Activated CD8-positive, alpha-beta memory T cell treated with anti-CD3 and anti-CD28 coated beads, Interleukin-2, amount 50 U/mL, for 4 hours (primary cell): ENCODE data around the gene ESYT2.

ENCODE experiments used
- DNase-seq: peaks from one replicate; pipeline ENCODE4 v3.0.0-alpha.2; 2020

The ESYT2 gene

DNA sequence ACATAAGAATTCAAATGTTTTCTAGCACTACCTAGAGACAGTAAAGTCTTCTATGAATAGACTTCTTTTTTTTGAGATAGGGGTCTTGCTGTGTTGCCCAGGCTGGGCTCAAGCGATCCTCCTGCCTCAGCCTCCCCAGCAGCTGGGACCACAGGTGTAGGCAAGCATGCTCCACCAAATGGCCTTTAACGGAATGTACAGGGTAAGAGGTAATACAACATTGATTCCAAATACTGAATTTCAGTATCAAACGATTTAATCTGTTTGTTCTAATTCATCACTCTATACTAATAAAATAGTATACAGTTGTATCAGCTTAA lies 68.9 kb downstream of the ESYT2 start:
- DNase-seq, result no peak

DNA sequence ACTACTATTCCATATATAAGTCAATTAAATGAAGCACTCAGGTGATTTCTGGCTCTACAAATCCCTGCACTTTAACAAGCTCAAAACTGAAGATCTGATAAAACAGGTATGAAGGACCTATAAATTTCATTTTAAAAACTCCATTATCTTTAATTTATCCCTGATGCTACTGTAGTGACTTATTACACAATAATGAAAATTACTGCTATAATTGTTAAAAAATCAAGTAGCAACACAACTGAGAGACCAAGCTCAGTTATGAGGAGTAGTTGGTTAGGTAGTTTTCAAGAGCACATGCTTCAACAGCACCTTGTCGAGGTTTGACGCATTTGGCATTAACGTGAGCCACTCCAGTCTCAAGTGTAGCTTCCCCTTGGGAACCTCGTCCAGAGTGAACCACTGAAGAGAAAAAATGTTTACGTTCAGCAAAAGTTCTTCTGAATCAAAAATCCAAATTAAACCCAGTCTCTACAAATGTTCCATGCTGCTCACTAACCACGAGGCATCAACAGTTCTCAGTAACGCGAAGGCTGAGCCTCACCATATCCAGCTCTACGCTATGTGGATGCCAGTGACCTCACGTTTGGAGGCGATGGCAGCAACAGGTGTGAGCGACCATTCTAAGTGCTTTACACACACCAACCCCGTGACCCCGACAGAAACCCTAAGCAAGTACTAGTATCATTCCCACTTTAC lies 69.4 kb downstream of the ESYT2 start:
- DNase-seq, result no peak

DNA sequence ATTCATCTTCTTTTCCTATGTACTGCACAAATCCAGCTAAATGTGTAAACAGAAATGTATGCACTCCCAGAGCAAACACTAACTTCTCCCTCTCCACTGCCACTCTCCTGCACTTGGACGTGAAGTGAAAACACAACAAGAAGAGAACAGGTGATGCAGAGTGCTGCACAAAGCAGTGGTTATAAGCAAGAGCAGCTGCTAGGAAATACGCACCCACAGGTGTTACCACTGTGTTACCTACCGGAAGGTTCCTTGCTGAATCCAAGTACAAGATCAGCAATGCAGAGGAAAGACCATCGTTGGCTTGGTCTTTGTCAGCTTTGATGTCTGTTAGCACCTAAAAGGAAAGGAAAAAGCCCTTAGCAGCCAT lies 70.1 kb downstream of the ESYT2 start:
- DNase-seq, result no peak

DNA sequence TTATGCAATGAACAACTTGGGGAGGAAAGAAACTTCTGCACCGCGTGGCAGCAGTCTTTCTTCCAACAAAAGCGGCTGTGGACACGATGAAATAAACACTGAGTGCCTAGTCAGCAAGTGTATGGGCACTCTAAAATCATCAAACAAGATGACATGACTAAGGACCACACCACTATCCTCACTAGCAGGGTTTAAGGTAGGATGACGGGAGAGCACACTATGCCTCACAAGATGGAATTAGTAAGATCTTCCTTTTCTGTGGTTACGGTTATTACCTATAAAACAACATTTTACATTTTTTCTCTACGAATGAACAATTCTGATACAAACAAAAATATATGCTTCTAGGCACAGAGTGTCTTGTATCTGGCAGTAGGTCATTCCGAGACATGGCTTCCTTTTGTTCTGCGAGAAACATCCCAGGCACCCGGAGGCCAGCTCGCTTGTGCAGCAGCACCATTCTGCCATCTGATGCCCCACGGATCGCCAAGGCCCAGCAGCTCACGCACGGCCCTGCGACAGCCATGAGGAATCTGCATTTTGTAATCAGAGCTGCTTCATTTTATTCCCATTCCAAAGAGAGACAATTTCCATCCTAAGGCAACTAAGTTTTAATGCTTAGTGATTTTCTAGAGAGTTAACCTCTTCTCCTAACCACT lies 70.6 kb downstream of the ESYT2 start:
- no peak for DNase-seq

DNA sequence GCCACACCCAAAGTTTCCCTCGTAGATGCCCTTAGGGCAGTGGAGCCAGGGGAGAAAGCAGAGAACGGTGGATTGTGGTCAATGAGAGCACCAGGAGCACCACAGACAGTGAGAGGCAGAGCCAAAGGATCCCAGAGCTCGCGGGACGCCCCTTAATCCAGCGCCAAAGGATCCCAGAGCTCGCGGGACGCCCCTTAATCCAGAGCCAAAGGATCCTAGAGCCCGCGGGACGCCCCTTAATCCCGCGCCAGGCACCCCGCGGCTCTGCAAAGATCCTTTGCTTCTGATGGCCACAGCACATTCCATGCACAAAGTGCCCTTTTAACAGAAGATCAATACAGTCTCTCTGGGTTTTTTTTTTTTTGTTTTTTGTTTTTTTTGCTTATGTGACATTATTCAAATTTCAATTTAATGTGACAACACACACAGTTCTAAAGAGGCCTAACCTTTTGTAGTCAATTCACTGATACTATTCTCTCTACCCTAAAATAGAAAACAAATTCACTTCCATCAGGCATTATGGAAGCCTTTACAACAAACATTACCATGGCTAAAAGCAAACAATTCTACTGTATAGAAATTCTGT lies 71.8 kb downstream of the ESYT2 start:
- DNase-seq, result no peak

DNA sequence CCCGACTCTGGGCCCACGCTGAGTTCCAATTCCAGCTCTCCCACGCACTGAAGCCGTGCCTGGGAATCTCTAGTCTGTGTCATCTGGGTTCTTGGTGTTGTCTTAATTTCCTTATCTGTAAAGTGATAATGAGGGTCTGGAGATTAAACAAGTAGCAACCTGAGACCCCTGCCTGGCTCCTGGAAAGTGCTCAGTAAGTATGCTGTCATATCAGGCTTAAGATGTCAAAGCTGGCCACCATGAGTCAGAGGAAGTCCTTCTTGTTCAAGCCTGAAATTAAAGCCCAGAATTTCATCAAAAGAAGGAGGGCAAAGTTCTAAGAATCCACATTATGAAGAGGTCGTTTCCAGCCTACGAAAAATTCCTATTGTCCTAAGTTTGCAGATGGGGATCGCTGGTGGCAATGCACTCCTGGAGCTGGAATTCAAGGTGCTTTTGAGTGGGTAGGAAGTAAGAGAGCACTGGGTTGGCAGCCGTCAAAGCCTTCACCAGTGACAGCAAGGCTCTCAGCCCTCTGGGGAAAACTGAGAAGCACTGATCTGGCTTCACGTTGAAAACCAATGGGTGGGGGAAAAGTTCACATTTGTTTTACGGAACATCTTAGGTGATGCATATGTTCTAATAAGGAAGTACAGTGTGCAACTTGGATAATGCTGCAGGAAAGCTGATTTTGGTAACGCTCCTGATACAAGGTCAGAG lies 74.4 kb downstream of the ESYT2 start:
- DNase-seq, result no peak

DNA sequence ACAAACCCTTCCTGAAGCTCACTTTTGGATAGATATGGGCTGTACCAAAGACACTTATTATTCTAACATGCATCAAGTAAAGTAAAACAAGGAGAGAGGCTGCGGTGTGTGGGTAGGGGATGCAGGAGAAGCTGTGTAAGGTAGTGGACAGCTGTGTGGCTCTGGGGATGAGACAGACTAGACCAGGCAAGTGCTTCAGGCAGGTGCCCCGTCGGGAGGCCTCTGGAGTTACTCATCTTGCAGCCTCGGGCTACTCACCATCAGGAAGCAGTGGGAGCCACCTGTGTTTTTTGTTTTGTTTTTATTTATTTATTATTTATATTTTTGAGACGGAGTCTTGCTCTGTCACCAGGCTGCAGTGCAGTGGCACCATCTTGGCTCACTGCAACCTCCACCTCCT lies 75.4 kb downstream of the ESYT2 start:
- no peak for DNase-seq

DNA sequence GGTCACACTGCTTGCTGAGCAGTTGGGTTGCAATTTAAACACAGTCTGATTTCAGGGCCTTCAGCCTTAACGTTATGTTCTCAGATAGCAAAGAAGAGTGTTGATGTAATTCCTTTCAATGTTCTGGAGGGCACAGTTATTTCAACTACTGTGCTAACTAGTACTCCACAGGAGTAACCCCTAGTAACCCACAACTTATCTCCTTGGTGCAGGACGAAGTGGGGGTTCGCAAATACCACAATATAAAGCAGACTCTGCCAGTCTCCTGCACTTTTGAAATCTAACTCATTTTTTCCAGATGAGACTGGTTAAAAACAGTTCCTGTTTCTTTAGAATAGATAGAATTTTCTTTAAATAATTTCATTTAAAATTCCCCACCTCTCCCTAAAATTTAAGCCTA lies 77.6 kb downstream of the ESYT2 start:
- no peak for DNase-seq

DNA sequence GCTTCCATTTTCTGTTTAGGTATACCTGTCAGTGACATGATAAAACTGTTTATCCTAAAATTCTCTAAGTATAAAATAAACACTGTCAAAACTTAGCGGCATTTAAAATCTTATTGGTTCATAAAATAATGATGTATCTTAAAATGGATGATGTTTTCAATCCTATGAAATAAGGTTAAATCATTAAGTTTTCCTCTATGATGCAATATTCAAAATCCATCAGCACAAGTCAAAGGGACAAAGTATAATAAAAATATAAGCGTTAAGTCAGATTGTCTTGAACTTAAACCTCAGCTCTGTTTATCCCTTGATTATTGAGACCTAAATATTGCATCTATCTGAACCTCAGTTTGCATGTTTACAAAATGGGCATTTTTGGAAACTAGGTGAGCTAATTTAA lies 78.1 kb downstream of the ESYT2 start:
- DNase-seq, result no peak

DNA sequence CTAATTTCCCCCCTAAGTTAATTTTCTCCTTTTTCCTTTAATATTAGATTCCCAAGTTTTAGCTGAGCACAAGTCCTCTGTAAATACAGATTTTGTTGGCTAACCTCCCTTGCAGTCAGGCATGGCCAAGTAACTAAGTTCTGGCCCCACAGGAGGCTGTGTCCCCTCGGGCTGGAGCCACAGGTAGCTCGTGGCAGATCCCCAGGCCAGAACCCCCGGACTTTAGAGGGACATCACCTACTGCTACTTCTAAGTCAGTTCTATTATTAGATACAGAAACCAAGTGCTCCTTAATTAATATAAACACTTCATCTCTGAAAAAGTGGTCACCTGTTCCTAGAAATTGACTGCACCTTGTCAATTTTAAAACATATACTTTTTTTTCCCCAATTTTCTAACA lies 78.6 kb downstream of the ESYT2 start:
- DNase-seq, result no peak

DNA sequence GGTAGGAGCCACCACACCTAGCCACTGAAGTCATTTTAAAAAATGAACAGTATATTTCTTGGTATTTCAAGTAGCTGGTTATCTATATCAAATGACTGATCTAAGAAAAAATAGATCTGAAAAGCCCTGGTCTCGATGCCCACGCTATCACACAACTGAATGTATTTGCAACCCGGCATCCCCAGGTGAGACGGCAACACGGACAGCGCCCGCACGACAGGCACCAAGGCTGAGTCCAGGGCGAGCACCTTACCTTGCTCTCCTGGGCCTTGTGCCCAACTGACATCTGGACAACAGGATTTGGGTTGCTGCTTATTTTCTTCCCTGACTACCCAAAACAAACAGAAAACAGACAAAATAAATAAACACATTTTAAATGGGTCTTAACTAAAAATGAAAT lies 79.9 kb downstream of the ESYT2 start:
- no peak for DNase-seq

DNA sequence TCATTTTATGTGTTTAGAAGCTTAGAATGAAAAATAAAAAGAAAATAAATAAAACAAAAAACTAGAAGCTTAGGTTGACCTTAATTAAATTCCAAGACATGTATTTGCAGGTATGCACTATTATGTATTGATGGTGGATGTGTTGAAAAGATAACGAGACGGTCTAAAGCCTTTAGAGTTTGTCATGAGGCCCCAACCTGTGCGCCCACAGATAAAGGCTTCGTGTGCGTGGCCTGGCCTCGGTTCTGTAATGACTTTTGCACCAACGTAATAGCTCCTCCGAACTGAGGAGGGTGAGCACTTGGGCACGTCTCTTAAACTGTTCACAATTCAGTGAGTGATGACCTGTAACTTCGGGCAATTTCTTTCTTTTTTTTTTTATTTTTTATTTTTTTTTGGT lies 81.0 kb downstream of the ESYT2 start:
- no peak for DNase-seq

DNA sequence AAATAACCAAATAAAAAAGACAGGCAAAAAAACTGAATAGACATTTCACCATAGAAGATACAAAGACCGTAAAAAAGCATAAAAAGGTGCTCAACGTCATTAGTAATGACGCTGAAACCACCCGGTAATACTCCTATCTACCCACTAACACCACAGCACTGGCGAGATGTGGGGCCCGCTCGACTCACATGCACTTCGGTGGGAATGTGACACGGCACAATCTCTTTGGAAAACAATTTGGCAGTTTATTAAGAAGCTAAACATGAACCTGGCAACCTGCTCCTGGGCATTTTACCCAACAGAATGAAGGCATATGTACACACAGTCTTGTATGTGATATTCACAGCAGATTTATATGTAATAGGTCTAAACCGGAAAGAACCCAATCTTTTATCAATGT lies 81.9 kb downstream of the ESYT2 start:
- DNase-seq, result no peak

DNA sequence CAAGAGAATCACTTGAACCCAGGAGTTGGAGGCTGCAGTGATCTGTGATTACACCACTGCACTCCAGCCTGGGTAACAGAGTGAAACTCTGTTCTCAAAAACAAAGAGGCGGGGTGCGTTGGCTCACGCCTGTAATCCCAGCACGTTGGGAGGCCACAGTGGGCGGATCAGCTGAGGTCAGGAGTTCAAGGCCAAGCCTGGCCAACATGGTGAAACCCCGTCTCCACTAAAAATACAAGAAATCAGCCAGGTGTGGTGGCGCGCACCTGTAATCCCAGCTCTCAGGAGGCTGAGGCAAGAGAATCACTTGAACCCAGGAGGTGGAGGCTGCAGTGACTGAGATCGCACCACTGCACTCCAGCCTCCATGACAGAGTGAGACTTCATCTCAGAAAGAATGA lies 82.4 kb downstream of the ESYT2 start:
- DNase-seq, result no peak

DNA sequence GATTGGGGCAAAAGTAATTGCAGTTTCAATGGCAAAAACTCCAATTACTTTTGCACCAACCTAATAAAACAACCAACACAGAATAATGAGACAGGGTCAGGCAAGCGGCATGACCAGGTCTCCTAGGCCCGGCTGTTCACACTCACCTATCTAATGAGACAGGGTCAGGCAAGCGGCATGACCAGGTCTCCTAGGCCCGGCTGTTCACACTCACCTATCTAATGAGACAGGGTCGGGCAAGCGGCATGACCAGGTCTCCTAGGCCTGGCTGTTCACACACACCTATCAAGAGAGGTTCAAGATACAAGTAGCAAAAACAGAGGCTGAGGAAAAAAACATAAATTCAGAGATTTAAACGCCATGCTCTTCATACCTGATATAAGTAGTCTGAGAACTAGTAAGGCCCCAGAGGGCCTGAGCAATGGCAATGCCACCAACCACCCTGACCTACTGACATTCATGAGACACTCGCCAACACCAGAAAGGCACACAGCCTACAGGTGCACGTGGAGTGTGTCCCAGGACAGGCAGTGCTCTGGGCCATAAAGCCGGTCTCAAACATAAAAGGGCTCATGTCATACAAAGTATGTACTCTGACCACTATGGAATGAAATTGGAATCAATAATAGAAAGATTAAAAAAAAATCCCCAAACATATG lies 84.1 kb downstream of the ESYT2 start:
- DNase-seq, result no peak

DNA sequence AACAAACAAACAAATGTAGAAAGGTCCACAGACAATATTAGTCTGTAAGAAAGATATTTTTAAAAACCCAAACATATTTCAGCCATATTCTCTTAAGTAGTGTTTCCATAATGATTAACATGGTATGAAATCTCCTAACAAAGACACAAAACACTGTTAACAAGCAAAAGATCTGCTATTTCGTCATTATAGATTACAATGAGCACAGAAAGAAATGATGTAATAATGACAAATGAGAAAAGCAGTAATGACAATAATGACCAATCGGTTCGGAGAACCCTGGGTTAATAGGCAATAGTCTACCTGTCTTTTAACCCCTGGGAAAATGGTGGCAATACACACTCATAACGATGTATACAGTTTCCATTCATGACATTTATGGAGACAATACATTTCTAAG lies 85.2 kb downstream of the ESYT2 start:
- no peak for DNase-seq

DNA sequence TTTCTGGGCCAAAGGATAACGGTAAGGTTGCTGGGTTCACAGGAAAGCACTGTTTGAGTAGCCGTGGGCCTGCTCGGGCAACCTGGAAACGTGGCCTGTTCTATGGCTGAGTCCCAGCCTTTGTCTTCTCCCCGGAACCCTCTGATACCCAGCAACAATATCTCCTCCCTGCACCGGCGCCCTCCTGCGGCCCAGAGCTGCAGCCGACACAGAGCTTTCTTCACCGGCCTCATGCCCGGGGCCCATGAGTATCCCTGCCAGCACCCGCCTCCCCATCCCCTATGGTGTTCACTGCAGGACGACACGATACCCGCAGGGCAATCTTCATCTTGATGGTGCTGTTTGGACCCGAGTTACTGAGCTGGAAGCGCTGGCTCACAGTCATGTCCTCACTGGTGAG lies 86.1 kb downstream of the ESYT2 start:
- no peak for DNase-seq

DNA sequence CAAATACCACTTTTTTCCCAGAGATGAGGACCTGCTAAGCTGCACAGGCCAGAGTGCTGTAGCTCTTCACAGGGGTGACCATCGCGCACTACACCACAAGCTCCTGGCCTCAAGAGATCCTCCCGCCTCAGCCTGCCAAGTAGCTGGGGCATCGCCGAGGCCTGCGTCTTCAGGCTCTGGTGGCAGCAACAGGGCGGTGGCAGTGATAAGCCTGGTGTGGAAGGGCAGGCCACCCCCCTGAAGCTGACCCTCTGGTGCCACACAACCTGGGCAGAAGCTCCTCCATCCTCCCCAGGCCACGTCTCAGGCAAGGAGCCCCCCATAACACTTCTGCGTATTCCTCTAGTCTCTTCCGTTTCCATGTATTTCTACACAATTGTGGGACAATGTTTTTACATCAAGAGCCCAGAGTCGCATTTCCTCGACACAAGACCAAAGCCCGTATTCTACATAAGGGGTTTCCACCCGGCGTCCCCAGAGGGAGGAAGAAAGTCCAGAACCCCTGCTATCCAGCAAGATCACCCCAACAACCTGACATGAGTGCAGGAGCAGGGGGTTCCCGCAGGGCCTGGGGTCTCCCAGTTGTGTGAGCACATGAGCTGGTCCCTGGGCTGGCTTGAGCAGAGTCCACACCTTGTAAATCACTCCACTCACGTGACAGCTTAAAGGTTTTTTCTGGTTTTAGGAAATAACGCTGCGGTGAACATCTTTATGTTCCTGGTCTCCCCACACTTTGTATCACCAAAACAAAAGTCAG lies 87.1 kb downstream of the ESYT2 start:
- DNase-seq, result no peak

DNA sequence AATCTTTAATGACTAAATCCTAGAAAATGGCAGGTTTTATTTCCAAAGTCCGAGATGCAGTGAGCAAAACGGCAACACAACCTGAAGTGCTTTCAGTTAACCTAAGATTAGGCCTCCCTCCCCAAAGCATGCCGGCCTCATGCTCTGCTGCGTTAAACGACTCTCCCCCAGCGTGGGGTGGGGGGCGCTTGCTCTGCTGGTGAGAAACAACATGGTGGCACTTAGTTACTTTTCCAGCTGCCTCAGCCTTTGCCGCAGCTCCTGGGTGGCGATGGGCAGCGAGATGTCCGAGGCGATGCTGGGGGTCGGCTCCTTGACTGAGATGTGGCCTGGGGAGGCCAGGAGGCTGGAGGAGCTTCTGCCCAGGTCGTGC lies 88.0 kb downstream of the ESYT2 start:
- DNase-seq, result no peak

DNA sequence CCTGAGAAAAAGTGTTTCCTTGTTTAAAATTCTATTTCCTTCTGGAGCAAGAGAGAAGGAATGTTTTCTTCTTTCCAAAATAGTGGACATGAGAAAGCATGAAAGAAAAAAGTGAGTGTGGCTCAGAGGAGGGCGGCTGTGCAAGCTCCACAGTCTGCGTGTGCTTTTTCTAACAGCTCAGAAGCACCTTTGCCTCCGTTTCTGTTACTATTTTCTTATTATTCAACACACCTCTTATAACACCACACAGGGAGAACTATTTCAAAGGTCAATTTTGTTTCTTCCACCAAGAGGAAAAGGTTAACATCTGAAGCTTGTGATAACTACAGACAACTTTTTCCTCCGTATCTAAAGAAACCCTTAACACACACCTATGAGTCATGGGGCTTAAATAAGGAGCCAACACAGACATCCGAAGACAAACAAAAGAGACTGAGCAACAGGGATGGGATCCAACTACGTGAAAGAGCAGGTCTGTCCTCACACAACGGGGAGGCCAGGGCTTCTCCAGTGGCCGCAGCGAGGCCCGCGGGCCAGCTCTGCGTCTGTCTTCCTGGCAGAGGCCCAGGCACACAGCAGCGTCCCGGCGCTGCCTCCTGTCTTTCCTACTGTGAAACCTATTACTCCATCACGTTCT lies 88.5 kb downstream of the ESYT2 start:
- DNase-seq, result no peak

DNA sequence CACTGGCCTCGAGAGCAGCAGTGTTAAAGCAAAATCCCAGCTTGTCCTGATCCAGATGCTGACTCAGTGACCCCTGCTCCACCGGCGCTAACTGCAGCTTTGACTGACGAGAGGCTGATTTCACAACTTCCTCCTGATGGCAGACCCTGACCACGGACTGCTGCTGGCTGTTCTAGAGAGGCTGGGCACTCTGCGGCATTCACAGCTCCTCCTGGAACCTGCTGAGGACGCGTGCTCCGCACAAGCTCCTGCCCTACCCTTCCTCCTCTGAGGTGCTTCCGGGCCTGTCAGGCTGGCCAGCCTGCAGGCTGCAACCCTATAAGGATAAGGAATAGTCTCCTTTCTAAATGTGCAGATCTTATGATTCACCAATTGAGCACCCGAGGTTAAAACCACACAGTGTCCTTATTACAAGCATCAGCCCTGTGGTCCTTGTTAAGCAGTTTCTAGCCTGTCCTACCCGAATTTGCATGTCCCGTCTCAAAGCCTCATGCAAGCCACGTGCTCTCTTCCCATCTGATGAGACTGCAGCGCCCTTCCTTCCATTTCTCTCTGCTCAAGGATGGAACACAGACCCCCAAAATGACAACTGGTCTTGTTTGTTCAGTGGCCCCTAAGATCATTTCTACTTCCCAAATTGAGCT lies 89.2 kb downstream of the ESYT2 start:
- no peak for DNase-seq

DNA sequence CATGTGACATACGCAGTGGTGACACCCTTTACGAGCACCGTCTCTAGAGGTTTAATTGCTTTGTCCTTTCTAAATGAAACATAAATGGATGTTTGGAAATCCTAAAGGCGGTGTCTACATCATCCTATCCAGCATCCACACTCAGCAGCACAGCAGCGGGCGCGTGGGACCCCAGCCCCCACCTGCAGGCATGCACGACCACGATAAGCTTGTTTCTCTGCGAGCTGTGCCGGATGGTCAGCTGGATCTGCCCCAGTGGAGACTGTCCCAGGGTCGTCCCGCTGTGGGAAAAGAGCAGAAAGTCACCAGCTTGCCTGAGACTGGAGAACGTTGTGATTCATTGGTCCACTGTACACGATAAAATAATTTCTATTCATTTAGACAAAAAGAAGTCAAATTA lies 90.5 kb downstream of the ESYT2 start:
- no peak for DNase-seq
